ENCODE measurements around the gene DLG1.
"Not testable (repeated sequence)": the region's sequence is repeated elsewhere in the genome, so short reads cannot be mapped to it uniquely, and the experiment has no call there.

The DLG1 gene

DNA sequence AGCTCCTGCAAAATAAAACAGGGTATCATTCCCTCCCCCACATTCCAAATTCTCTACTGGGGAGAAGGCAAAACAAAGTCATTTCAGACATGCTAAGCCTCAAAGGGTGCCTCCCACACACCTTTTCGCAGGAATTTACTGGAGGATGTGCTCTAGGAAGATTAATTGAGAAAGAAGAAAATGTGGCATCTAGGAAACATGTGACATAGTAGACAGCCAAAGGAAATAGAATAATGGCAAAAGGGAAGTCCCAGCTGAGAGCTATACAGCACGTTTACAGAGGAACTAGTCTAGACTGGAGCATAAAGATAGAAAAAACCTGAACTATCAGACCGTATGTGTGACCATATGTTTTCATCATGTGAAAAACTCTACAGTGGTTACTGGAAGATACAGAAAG lies 210.0 kb downstream of the DLG1 start:
- no peak for FAIRE-seq

DNA sequence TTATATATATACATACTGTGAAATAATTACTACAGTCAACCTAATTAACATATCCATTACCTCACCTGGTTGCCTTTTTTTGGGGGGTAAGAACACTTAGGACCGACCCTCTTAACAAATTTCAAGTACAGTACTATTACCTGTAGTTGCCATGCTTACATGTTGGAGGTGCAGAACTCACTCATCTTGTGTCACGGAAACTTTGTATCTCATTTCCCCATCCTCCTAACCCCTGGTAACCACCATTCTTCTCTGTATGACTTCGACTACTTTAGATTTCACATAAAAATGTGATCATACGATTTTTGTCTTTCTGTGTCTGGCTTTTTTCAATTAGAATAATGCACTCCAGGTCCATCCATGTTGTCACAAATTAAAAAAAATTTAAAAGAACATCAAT lies 213.3 kb downstream of the DLG1 start:
- FAIRE-seq = no peak

DNA sequence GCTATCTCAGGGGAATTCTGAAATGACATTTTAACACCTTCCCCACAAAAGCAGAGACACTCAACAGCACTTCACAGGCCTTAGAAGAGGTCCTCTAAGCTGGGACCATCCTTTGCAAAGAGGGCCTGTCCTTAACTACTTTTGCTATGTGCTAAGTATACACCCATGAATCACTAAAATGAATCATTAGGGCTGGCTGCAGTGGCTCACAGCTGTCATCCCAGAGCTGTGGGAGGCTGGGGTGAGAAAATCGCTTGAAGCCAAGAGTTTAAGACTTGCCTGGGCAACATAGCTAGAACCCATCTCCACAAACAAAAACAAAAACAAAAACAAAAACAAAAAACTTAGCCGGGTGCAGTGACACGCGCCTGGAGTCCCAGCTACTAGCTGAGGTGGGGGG lies 214.9 kb downstream of the DLG1 start:
- FAIRE-seq = no peak

DNA sequence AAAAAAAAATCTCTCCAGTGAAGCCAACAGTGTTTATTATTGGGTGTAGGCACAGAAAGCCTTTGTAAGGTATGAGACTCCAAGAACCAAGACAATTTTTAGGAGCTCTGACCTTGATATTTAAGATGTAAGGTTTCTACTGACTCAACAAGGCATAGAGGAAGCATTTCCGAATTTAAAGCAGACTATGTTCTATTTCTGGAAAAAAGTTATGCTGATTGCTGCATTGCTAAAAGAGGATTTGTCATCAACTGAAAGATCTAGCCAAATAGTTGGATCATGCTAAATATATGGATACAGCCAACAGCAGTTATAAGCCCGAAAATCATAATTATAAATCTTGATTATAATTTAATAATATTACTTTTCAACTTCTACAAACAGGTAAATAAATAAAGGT lies 215.5 kb downstream of the DLG1 start:
- no peak for FAIRE-seq

DNA sequence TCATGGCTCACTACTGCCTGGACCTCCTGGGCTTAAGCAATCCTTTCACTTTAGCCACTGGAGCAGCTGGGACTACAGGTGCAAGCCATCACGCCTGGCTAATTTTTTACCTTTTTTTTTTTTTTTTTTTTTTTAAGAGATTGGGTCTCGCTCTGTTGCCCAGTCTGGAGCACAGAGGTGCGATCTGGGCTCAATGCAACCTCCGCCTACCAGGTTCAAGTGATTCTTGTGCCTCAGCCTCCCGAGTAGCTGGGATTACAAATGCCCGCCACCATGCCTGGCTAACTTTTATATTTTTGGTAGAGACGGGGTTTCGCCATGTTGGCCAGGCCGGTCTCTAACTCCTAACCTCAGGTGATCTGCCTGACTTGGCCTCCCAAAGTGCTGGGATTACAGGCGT lies 218.1 kb downstream of the DLG1 start:
- no peak for FAIRE-seq

DNA sequence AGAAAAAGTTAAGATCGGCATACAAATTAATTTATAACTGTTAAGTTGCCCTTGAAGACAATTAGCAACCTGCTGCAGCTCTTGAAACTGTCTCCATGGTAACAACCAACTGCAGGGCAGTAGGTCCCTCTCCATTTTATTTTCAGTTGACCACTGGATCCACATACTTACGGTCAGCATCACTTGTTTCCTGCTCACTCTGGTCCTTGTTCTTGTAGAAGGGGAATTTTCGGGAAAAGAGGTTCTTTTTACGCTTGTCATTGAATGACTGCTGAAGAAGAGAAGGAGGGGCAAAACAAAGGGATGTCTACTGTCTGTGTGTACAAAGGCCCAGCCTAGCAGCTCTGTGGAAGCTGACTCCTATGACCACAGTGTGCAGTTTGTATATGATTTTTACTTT lies 222.0 kb downstream of the DLG1 start:
- FAIRE-seq = no peak

DNA sequence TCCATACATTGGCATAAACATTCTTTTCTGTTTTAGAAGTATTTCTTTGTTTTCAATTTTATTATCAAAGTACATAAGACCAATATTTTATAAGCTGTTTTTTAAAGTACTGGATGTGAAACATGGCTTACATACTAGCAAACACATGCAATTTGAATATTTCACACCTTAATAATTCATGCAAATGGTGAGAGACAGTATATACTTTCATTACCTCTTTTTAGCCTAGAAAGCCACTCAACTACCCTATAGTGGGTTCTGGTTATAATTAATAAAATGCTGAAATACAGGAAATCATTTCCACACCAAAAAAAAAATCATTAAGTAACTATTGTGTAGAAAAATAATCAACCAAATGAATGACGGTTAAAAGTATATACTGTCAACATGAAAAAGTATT lies 230.3 kb downstream of the DLG1 start:
- FAIRE-seq = no peak

DNA sequence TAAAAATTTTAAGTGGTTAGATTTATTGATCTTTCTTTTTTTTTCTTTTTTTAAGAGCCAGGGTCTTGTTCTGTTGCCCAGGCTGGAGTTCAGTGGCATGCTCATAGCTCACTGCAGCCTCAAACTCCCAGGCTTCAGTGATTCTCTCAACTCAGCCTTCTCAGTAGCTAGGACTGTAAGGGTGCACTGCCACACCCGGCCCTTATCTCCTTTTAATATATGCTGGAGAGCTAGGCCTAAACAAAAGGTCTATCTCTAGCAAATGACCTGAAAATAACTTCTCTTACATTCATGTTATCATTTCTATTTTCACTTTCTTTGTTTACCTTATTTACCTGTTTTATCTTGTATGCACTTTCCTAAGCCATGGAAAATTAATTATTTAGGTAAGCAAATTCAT lies 233.6 kb downstream of the DLG1 start:
- FAIRE-seq = no peak

DNA sequence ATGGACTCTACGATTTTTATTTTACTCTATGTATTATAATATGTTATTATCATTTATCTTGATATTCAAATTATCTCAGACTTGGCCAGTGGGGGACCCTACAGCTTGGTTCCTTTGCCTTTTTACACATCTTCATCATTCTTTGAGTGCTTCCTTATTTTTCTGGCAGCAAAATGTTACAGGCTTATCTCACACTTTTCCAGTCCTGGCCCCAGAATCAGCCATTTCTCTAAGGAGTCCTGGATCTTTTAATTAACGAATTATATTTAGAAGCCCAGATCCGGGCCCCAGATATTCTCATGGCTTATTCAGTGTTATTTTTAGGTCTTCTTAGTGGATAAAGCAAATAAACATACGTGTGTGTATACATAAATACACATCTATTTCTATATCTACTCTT lies 236.0 kb downstream of the DLG1 start:
- FAIRE-seq = no peak

DNA sequence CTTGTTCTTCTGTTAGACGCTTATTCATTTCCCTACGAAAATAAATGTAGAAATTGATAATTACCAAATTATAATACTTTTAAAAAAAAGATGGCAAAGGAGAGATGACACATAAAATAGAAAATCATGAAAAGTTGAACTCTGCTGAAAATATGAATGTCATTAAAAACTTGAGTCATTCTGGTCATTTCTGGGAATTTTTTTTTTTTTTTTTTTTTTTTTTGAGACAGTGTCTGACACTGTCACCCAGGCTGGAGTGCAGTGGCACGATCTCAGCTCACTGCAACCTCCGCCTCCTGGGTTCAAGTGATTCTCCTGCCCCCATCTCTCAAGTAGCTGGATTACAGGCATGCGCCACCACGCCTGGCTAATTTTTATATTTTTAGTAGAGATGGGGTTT lies 246.8 kb downstream of the DLG1 start:
- FAIRE-seq = not testable (repeated sequence)

DNA sequence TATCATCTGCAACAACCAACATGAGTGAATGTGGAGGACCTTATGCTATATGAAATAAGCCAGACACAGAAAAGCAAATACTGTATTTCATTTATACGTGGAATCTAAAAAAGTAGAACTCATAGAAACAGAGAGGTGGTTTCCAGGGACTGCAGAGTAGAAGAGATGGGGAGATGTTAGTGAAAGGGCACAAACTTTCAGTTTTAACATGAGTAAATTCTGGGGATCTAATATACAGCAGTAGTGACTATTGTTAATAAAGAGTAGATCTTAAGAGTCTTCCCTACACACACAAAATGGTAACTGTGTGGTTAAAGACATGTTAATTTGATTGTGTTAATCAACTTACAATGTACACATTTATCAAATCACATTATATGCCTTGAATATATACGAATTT lies 247.9 kb downstream of the DLG1 start:
- FAIRE-seq = no peak

DNA sequence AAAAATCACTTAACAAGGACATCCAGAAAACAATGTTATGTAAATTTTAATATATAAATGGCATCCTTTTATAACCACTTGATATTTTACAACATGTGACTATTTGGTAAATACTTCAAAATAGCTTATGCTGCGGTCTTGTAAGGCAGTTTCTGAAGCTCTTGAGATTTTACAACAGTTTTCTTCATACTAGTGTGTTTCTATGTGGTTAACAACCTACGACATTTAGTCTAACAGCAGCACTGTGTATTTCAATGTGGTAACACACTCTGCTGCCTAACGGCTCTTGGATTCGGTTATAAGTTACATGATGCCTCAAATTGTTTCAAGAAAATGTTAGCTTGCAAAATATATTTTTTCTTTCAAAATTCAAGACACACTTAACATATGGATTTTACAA lies 255.9 kb downstream of the DLG1 start:
- FAIRE-seq = no peak

DNA sequence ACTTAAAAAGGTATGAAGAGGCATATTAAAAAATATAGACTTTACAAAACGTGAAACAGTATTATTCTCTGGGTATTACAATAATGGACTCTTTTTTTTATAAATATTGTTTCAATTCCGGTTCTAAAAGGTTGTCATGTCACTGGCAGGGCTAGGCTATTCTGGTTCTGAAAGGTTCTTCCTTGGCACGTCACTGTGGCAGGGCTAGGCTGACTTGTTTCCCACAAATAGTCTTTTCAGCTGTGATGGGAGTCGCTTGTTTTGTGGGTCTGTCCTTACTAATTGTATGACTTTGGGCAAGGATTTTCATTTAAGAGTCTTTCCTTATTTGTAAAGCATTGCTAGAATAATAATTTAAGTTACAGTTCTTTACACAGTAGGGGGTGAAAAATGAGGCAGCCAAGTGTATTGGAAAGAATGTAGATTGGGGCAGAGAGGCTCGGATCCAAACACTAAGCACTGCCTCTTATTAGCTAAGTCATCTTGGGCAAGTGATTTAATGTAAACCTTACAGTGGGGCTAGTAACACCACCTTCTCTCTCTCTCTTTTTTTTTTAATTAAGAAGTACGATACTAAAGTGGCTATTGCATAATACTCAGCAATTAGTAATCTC lies 256.4 kb downstream of the DLG1 start:
- no peak for FAIRE-seq

DNA sequence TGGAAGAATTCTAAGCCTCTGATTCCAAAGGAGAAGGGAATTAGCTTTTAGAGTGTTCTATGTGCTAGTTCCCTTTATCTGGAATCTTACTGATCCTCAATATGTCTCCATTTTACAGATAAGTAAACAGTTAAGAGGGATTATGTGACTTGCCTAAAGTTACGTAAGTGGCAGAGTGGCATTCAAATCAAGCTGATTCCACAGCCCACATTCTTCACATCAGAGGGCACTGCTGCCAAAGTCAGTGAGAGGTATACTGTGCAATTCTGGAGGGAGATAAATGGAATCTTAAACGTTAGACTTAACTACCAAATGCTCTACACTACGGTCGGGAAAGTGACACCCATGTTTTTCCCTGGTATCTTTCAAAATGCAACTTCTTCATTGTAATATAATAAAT lies 257.8 kb downstream of the DLG1 start:
- FAIRE-seq = no peak

DNA sequence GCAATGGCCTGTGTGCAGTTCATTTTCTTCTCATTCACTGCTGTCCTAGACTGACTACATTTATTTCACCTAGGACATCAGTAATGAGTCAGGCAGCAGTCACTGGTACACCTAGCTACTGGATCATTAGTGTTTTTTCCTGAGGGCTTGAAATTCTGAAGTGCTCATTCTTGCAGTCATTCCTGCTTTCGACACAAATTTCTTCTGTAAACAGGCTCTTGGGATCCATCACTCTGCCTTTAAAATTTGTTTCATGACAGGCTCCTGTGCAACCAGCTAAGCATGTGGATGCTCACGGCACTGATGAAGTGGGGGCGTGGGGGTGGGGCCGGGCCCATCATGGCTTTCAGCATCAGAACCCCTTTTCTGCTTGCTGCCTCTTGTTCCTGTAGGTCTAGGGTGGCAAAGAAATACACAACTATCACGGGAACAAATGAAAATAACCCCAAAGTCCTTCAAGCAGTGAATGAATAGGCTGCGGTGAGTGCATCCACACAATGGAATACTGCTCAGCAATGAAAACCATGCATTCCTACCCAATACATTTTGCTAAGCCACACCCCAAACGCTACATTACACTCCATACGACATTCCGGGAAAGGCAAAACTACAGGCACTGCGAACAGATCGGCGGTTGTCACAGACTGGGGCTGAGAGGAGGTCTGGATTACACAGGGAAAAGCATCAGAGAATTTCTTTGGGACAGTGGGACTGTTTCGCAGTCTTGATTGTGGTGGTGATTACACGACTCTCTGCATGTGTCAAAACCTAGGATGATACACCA lies 259.5 kb downstream of the DLG1 start:
- FAIRE-seq = no peak

DNA sequence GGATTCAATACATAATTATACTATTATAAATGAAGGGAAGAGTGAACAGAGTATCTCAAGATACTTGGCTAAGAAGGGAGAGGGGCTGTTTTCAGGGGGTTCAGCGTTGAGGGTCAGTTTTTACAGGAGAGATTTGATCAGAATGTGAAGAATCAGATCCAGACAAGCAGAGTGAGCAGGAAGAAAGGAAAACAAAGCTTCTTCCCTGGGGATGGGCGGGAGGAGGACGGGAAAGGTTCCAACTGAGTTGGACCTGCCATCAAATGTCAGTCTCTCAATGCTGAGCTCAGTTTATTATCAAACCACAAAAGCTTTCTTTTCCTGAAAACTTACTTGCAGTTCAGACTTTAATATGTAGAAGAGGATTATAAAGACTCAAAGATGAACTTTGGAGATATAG lies 262.8 kb downstream of the DLG1 start:
- no peak for FAIRE-seq

DNA sequence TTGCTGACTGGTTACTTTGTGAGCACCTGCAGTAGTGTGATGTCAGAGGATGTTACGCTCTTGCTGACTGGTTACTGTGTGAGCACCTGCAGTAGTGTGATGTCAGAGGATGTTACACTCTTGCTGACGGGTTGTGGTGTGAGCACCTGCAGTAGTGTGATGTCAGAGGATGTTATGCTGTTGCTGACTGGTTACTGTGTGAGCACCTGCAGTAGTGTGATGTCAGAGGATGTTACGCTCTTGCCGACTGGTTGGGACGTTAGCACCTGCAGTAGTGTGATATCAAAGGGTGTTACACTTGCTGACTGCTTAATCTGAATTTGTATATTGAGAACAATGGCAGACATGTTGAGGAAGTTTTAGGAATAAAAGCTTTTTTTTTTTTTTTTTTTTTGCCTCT lies 263.6 kb downstream of the DLG1 start:
- FAIRE-seq = not testable (repeated sequence)

DNA sequence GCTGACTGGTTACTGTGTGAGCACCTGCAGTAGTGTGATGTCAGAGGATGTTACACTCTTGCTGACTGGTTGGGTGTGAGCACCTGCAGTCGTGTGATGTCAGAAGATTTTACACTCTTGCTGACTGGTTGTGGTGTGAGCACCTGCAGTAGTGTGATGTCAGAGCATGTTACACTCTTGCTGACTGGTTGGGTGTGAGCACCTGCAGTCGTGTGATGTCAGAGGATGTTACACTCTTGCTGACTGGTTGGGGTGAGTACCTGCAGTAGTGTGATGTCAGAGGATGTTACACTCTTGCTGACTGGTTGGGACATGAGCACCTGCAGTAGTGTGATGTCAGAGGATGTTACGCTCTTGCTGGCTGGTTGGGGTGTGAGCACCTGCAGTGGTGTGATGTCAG lies 264.6 kb downstream of the DLG1 start:
- FAIRE-seq = not testable (repeated sequence)

DNA sequence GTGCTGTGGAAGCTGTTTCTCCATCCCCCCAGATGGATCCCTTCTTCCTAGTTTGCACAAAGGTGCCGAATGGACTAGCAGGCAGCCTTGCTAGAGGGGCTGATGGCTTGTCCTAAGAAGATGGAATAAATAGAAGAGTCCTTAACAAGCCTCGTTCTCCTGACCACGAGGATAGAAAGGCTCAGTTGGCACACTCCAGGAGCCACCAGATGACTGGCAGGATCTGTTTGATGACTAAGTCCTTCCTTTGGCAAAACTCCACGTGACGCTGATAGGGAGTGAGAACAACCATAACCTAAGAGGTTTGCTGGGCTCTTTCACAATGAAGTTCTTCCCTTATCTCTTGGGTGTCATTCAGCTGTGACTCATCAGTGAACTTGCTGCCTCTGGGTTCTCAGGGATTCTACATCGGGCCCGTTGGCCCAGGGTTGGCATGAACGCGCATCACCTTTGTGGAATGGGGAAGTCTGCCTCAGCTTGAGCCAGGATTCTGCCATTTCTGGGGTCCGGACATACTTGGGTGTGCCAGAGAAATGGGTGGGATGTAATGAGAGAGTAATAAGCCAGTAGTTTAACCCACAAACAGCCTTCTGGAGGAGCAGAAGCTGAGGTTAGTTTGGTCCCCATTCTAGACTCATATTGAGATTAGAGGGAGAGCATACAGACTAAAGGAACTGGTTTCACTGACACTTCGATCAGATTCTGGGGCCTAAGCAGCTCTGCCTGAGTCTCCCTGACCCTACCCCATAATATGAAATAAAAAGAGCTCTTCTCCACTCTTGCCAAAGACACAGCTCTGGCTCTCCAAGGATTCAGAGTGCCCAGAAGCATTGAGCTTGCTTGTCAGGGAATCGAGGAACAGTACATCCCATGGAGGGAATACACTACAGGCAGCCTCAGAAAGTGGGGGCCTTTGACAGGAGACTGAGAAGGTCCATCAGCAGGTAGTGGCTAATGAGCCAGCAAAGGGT lies 266.8 kb downstream of the DLG1 start:
- FAIRE-seq = no peak

DNA sequence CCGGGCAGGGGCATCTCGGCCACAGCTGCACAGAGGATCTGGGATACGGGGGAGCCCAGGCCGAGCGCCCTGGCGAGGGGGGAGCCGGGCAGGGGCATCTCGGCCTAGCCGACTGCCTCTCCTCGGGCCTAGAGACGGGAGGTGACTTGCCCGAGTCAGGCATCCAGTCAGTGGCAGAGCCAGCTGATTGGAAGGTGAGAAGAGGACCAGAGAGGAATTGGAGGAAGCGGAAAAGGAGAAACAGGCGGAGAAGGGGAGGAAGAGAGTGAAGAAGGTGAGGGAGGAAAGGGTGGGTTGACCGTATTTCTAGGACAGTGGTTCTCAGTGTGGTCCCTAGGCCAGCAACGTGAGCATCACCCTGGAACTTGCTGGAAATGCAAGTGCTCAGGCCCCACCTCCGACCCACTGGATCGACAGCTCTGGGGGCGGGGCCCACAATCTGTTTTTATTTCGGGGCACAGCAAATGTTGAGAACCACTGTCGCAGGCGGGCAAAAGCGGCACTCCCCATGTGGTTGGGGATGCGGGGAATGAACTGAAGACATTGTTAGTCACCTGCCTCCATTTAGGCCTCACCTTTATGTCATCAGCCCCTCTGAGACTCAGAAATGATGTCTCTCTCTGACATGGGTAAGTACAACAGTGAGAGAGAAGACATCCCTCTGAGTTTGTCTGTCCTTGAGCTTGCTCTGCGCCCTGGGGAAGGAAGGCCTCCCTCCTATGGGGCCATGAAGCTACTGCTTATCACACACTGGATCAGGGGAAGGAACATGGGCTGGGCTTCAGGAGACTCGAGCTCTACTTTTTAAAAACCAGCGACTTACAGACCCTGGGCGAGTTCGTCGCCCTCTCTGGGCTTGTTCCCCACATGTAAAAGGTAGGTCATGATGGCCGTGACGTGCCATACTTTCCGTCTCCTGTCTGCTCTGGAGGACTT lies 267.8 kb downstream of the DLG1 start:
- FAIRE-seq = no peak

DNA sequence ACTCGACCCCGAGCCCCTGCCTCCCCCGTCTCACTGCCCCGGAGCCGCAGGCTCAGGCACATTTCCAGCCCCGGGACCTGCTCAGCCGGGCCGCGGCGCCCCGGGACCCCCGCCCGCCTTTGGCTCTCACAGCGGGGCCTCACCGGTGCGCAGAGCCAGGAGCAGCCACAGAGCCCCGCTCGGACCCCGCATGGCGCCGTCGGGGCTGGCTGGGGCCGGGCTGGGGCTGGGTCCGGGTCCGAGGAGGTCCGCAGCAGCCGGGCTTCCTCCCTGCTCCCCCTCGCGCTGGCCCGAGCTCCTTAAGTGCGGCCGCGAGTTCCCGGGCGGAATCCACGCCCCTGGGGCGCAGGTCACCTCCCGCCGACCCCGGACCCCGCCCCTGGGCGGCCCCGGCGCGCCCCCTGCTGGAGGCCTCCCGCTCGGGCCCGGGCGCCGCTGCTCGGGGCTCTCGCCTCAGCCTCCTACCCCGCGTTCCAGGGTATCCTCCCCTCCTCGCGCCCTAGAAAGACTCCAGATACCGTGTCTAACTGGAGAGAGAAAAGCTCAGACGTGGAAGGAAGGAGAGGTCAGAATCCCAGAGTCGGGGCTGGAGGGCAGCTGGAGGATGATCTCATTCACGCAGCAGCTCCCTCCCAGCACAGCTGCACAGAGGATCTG lies 268.8 kb downstream of the DLG1 start, which contains the start of gene MELTF:
Gene MELTF, minus strand, starts transcription at position 307 of the 657 bp plus-strand sequence. Its CDS starts 115 bp downstream, at position 192.
- no peak for FAIRE-seq
